KMS-11 (cell line): ENCODE results near the gene BRINP2.

Source experiments
- H2AFZ ChIP-seq: fragments of 200-600 bp; sonication (generic); 2 replicates; pipeline ENCODE4 v1.6.1; 2016; ENCODE audit warnings: antibody characterized with exemption, mixed run types, low read depth
- H3K27ac ChIP-seq: fragments of 200-600 bp; sonication (generic); 2 replicates; pipeline ENCODE4 v1.6.1; 2016; ENCODE audit warnings: mild to moderate bottlenecking, mixed run types
- H3K27me3 ChIP-seq: fragments of 200-600 bp; sonication (generic); 2 replicates; pipeline ENCODE4 v1.6.1; 2017; ENCODE audit warnings: mild to moderate bottlenecking, low read depth, mixed run types, moderate library complexity; ENCODE audit not compliant: insufficient read depth
- H3K36me3 ChIP-seq: fragments of 200-600 bp; sonication (generic); 2 replicates; pipeline ENCODE4 v1.6.1; 2017; ENCODE audit warnings: mild to moderate bottlenecking, mixed run types; ENCODE audit not compliant: insufficient read depth
- H3K4me1 ChIP-seq: fragments of 200-600 bp; sonication (generic); 2 replicates; pipeline ENCODE4 v1.6.1; 2016; ENCODE audit warnings: mild to moderate bottlenecking, low read depth, mixed run types; ENCODE audit not compliant: poor library complexity, severe bottlenecking
- H3K4me2 ChIP-seq: fragments of 200-600 bp; sonication (generic); 2 replicates; pipeline ENCODE4 v1.7.0; 2016; ENCODE audit warnings: mild to moderate bottlenecking, mixed run types
- H3K4me3 ChIP-seq: fragments of 200-600 bp; sonication (generic); IDR thresholded peaks from 2 replicates; pipeline ENCODE4 v1.6.1; 2017; ENCODE audit warnings: low read depth, low read length, mixed read lengths; ENCODE audit not compliant: insufficient read depth
- H3K79me2 ChIP-seq: fragments of 200-600 bp; sonication (generic); 2 replicates; pipeline ENCODE4 v1.6.1; 2016; ENCODE audit warnings: low read depth, mixed run types; ENCODE audit not compliant: insufficient read depth
- H3K9ac ChIP-seq: fragments of 200-600 bp; sonication (generic); 2 replicates; pipeline ENCODE4 v1.6.1; 2016; ENCODE audit warnings: mild to moderate bottlenecking, mixed run types
- H4K20me1 ChIP-seq: fragments of 200-600 bp; sonication (generic); 2 replicates; pipeline ENCODE4 v1.6.1; 2016; ENCODE audit warnings: mild to moderate bottlenecking, mixed run types; ENCODE audit not compliant: insufficient read depth
- TF ChIP-seq, protein P1 (sequence below): fragments of 200-600 bp; sonication (generic); conservative IDR thresholded peaks from 2 replicates; pipeline ENCODE4 v1.6.1; 2017; ENCODE audit warnings: low read depth, mild to moderate bottlenecking, antibody characterized with exemption, low read length, moderate library complexity, mixed read lengths

The BRINP2 gene

DNA sequence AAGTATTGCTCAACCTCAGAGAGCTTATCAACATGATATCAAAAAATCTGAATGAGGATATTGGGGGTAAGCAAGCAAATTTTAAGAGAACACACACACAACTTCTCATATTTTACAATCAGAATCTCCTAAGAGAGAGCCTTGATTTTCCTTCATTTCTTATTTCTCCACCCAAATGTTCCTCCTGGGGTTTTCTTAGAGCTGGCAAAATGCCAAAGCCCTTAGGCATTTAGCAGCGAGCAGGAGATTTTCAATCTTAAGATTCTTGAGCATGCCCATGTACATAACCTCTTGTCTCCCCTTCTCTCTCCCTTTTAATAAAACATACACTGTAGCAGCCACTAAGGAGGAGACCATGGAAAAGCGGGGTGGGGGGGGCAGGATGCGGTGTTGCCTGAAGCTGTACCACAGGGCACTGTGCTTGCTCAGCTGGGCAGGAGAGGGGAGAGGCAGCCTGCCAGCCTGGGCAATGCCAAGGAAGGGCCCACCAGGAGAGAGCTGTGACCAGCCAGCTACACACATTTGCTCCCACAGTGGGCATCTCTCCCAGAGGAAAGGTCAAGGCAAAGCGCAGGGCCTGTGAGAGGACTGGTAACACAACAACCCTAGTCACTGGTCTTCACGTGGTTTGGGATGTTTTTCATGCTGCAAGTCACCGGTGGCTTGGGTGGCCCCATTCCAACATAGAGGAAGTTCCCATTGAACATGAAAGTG, 4.3 kb downstream of the BRINP2 start:
- peaks cover 7% of the 10 kb centered on the region; the same call in 1 of the 2 replicates for H3K79me2 ChIP-seq
- no peaks in the 10 kb centered on the region for H4K20me1 ChIP-seq
- peaks cover 52% of the 10 kb centered on the region for H3K4me1 ChIP-seq
- H3K9ac ChIP-seq: no peak overlapping the region
- H3K27me3 ChIP-seq: no peaks in the 10 kb centered on the region
- H3K36me3 ChIP-seq: no peaks in the 10 kb centered on the region
- no peak overlapping the region for H3K27ac ChIP-seq
- H3K4me3 ChIP-seq: no peak overlapping the region
- H3K4me2 ChIP-seq: peak overlapping the region; percentile 95; the same call in 1 of the 2 replicates
- H2AFZ ChIP-seq: no peak overlapping the region
- TF ChIP-seq, protein P1, sequence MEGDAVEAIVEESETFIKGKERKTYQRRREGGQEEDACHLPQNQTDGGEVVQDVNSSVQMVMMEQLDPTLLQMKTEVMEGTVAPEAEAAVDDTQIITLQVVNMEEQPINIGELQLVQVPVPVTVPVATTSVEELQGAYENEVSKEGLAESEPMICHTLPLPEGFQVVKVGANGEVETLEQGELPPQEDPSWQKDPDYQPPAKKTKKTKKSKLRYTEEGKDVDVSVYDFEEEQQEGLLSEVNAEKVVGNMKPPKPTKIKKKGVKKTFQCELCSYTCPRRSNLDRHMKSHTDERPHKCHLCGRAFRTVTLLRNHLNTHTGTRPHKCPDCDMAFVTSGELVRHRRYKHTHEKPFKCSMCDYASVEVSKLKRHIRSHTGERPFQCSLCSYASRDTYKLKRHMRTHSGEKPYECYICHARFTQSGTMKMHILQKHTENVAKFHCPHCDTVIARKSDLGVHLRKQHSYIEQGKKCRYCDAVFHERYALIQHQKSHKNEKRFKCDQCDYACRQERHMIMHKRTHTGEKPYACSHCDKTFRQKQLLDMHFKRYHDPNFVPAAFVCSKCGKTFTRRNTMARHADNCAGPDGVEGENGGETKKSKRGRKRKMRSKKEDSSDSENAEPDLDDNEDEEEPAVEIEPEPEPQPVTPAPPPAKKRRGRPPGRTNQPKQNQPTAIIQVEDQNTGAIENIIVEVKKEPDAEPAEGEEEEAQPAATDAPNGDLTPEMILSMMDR: no peak

DNA sequence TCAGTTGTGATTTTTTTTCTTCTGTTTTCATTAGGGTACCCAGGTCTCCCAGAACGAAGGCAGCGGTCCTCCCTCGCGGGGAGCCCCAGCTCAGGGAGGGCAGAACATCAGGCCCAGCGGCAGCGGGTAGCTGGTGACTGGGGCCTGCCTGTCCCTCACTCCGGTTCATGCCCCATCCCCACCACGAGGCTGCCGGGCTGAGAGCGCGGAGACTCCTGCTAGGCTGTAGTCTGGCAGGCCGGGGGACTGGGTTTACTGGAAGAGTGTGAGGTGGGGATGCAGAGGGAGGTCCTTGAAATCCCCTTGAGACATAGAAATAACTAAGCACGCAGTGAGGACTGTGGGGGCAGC, 10.5 kb downstream of the BRINP2 start:
- no peak overlapping the region for H3K27ac ChIP-seq
- H3K36me3 ChIP-seq: no peaks in the 10 kb centered on the region
- H2AFZ ChIP-seq: peak overlapping the region; percentile 77
- TF ChIP-seq, protein P1: no peak
- peak overlapping the region; percentile 18; the same call in 1 of the 2 replicates for H3K9ac ChIP-seq
- peak overlapping the region; percentile 42 for H3K4me3 ChIP-seq
- no peaks in the 10 kb centered on the region for H3K79me2 ChIP-seq
- H3K4me2 ChIP-seq: peak overlapping the region; percentile 72
- H3K4me1 ChIP-seq: peaks cover 40% of the 10 kb centered on the region
- H3K27me3 ChIP-seq: no peaks in the 10 kb centered on the region
- no peaks in the 10 kb centered on the region for H4K20me1 ChIP-seq

DNA sequence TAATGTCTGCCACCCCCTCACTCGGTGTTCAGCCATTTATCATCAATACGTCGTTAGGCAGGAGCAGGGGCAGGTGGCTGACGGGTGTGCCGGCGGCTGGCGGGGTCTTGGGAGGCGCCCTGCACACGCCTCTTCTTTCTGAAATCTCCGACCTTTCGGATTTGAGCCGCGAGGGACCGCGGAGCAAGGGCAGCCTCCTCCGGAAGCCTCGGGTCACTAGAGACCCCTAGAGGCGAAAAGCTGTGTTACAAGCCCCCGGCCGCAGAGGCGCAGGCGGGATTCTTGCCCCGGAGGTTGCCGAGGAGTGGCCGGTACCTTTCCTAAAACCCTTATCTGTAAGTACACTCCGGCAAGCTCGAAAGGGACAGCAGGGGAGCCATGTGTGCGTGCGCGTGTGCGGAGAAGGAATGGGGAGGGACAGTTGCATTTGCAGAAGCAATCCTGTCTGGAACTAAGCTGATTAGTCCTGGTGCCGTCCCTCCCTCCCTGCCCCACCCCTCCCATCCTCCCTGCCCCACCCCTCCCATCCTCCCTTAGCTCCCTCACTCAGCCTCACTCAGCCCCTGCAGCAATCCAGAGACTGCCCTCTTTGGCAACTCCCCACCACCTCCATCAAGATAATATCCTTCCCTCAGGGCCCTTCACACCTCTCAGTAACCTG, 11.0 kb downstream of the BRINP2 start:
- no peaks in the 10 kb centered on the region for H4K20me1 ChIP-seq
- H3K27me3 ChIP-seq: no peaks in the 10 kb centered on the region
- H3K4me1 ChIP-seq: peaks cover 40% of the 10 kb centered on the region
- H3K27ac ChIP-seq: no peak overlapping the region
- H3K9ac ChIP-seq: peak overlapping the region; percentile 18; the same call in 1 of the 2 replicates
- H3K4me3 ChIP-seq: peak overlapping the region; percentile 42
- H2AFZ ChIP-seq: peak overlapping the region; percentile 77
- TF ChIP-seq, protein P1: peak; percentile 97
- H3K36me3 ChIP-seq: no peaks in the 10 kb centered on the region
- H3K4me2 ChIP-seq: peak overlapping the region; percentile 72
- H3K79me2 ChIP-seq: no peaks in the 10 kb centered on the region

DNA sequence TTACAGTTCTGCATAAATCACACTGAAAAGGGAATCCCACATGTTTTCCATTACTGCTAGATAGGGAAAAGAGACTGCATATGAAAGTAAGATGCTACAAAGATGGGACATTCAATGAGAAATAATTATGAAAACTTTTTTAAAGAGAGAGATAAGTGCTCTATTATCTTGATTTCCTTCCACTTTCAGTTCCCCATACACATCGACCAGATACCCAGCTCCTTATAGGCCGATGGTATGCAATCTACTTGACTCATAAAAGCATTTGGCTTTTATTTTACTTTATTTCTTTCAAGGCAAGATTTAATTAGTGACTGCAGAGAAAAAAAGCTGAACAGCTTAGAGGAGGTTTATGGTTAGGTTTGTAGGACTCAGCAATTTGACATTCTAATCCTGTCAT, 13.1 kb downstream of the BRINP2 start:
- Histone ChIP-seq H3K4me3 (no peak overlapping the region), H3K36me3 (no peaks in the 10 kb centered on the region), H3K4me1 (peaks cover 40% of the 10 kb centered on the region), H2AFZ (peak overlapping the region; percentile 11; the same call in 1 of the 2 replicates), H3K27ac (0 out of 2 replicates have a peak overlapping the region, but pooled peaks have one; percentile 9), H4K20me1 (no peaks in the 10 kb centered on the region), H3K79me2 (no peaks in the 10 kb centered on the region), H3K9ac (no peak overlapping the region), H3K27me3 (no peaks in the 10 kb centered on the region), H3K4me2 (peak overlapping the region; percentile 39)
- TF ChIP-seq, protein P1: no peak
